ENCODE data around the gene SLC16A10. TPM values are rescaled to one million over a fixed set of nuclear protein-coding genes. Genes with fewer than 3 reads are reported as not detected.

Gene SLC16A10
- total and polyA plus RNA-seq, 2 of the 8 experiments (the other 6 are each of a cell fraction or from before 2014, with no cell fraction given) = 18.6 to 23.2 TPM

GRCh38 chr6:111276335-111276734, 189.0 kb downstream of the SLC16A10 start:
- no peak overlapping the region for H4K91ac ChIP-seq (replicated peaks; ENCODE audit: insufficient read length, low read length)
- WGBS, 2 experiments (ENCODE audit: extremely low coverage in 1 of 2, insufficient coverage in 1 of 2, insufficient read length in 1 of 2, insufficient replicate concordance in 2 of 2, low coverage in 1 of 2, low lambda C conversion rate in 2 of 2, missing lambda C conversion rate in 1 of 2) = 83% methylated on average over 2 of the region's 2 CpGs; no CpG with 5 or more reads in 1 of the 2 experiments
- H3K23me2 ChIP-seq (ENCODE audit: low read depth, low read length) = no peaks in the 10 kb centered on the region
- no peak overlapping the region for H2BK120ac ChIP-seq (replicated peaks; ENCODE audit: low read depth, low read length)
- no peak overlapping the region for H3K18ac ChIP-seq (ENCODE audit: extremely low read depth, low read length)
- no peaks in the 10 kb centered on the region for H3K4me1 ChIP-seq (replicated peaks in 1 of 4; ENCODE audit: control insufficient read depth in 3 of 4, insufficient read depth in 4 of 4, low read length in 3 of 4)
- no peak overlapping the region for H2BK15ac ChIP-seq (ENCODE audit: low read length)
- H2BK5ac ChIP-seq (ENCODE audit: low read depth, low read length) = no peak overlapping the region
- DNase-seq (ENCODE audit: low read depth in 1 of 2, low spot score in 2 of 2) = no peak
- ChIA-PET CTCF (ENCODE audit: partially characterized antibody) (no interaction called here), POLR2A (ENCODE audit: partially characterized antibody) (no interaction called here)
- no peaks in the 10 kb centered on the region; a peak in 1 of 4 replicates for H3K9me3 ChIP-seq (ENCODE audit: insufficient read depth in 2 of 2, low read depth in 1 of 2, low read length in 1 of 2)
- H3K56ac ChIP-seq (replicated peaks; ENCODE audit: insufficient read length, low read depth, low read length) = no peak overlapping the region
- no peak for FAIRE-seq
- H4K5ac ChIP-seq (ENCODE audit: insufficient read length, low read depth, low read length) = no peak overlapping the region
- no peaks in the 10 kb centered on the region for H3K27me3 ChIP-seq (replicated peaks in 1 of 4; ENCODE audit: control insufficient read depth in 3 of 4, extremely low read depth in 1 of 4, insufficient read depth in 3 of 4, low read length in 3 of 4)
- no peak overlapping the region for H3K9ac ChIP-seq (replicated peaks in 1 of 4; ENCODE audit: extremely low read depth in 1 of 4, low read depth in 3 of 4, low read length in 3 of 4)
- no peaks in the 10 kb centered on the region for H4K20me1 ChIP-seq (replicated peaks in 1 of 2; ENCODE audit: control insufficient read depth in 1 of 2, insufficient read depth in 2 of 2, low read length in 2 of 2)
- H3K14ac ChIP-seq (ENCODE audit: insufficient read length) = no peak overlapping the region
- H3K4me3 ChIP-seq (ENCODE audit: extremely low read depth in 1 of 4, insufficient read depth in 2 of 4, low read depth in 3 of 4, low read length in 4 of 4) = no peak overlapping the region
- H3K23ac ChIP-seq (ENCODE audit: insufficient read length) = no peak overlapping the region
- H2AK5ac ChIP-seq (ENCODE audit: low read depth, low read length) = no peak overlapping the region
- no peak overlapping the region for H2BK12ac ChIP-seq (ENCODE audit: low read depth, low read length)
- H3K36me3 ChIP-seq (ENCODE audit: control insufficient read depth in 2 of 4, insufficient read depth in 4 of 4, low read length in 3 of 4) = peaks cover 2 to 50% (median 15%) of the 10 kb centered on the region in 4 experiments; a peak in 5 of 8 replicates
- no peak overlapping the region for H2AFZ ChIP-seq (ENCODE audit: low read length)
- no peak overlapping the region for H4K8ac ChIP-seq (ENCODE audit: extremely low read depth, insufficient read depth, low read length)
- H2BK20ac ChIP-seq (ENCODE audit: low read length) = no peak overlapping the region
- H3K79me1 ChIP-seq (ENCODE audit: low read depth, low read length) = no peaks in the 10 kb centered on the region
- no peak overlapping the region for H3K27ac ChIP-seq (ENCODE audit: low read depth, low read length)
- no peak for TF ChIP-seq RAD21 (IDR thresholded peaks at IDR 0.05 in 1 of 2, conservative IDR thresholded peaks at IDR 0.05 in 1 of 2; ENCODE audit: low read depth in 2 of 2, low read length in 2 of 2)
- no peak for TF ChIP-seq CHD1 (IDR thresholded peaks at IDR 0.05; ENCODE audit: low read depth, low read length)
- TF ChIP-seq SRF (IDR thresholded peaks at IDR 0.05; ENCODE audit: low read depth, low read length) = no peak
- TF ChIP-seq KDM5A (IDR thresholded peaks at IDR 0.05; ENCODE audit: low read length) = no peak
- TF ChIP-seq KDM1A (IDR thresholded peaks at IDR 0.05; ENCODE audit: borderline replicate concordance, low read length) = no peak
- TF ChIP-seq CHD2 (IDR thresholded peaks at IDR 0.05; ENCODE audit: low read length) = no peak
- TF ChIP-seq CTCF (IDR thresholded peaks at IDR 0.05; ENCODE audit: control extremely low read depth in 1 of 3, insufficient read depth in 1 of 3, low read depth in 1 of 3, low read length in 3 of 3) = no peak
- TF ChIP-seq RFX5 (IDR thresholded peaks at IDR 0.05; ENCODE audit: borderline replicate concordance, low read depth, low read length) = no peak
- no peak for TF ChIP-seq ATF2 (IDR thresholded peaks at IDR 0.05; ENCODE audit: low read length)
- TF ChIP-seq NANOG (IDR thresholded peaks at IDR 0.05; ENCODE audit: insufficient read depth, low read depth, low read length, poor library complexity, severe bottlenecking) = no peak
- no peak overlapping the region for H3K4ac ChIP-seq (replicated peaks; ENCODE audit: insufficient read length, low read depth, low read length)
- H3K4me2 ChIP-seq (ENCODE audit: insufficient read depth in 1 of 2, low read depth in 2 of 2, low read length in 2 of 2) = no peak overlapping the region
- H3K79me2 ChIP-seq (ENCODE audit: control insufficient read depth in 1 of 2, insufficient read depth in 2 of 2, low read length in 2 of 2) = peaks cover 0 to 3% of the 10 kb centered on the region in 2 experiments; a peak in 1 of 4 replicates
